K562 (cell line): ENCODE results near the gene P4HB. TPM values are rescaled to one million over a fixed set of nuclear protein-coding genes. Genes with fewer than 3 reads are reported as not detected.
A peak's percentile ranks its signal among the peaks of the same experiment; 100 is the strongest.

Source experiments
- BHLHE40 ChIP-seq: IDR thresholded peaks from 2 replicates; pipeline ENCODE4 v1.6.1; 2011; ENCODE audit warnings: low read length, improper control_type of control experiment
- CBX2 ChIP-seq: fragments of 200-600 bp; sonication (generic); IDR thresholded peaks from one replicate; pipeline ENCODE4 v1.6.1; 2012; ENCODE audit warnings: mild to moderate bottlenecking, low read length, inconsistent platforms; ENCODE audit not compliant: insufficient read depth, poor library complexity, severe bottlenecking
- CTBP1 ChIP-seq: fragments of 450-650 bp; IDR thresholded peaks from 2 replicates; pipeline ENCODE4 v1.6.1; 2016; ENCODE audit warnings: borderline replicate concordance
- E2F6 ChIP-seq, 2 experiments: IDR thresholded peaks; 2 replicates each; pipeline ENCODE4 v1.6.1; 2011; ENCODE audit warnings: borderline replicate concordance in 1 of 2, control low read depth in 1 of 2, low read depth in 1 of 2, low read length in 1 of 2, mild to moderate bottlenecking in 1 of 2, mixed read lengths in 1 of 2, moderate library complexity in 1 of 2; ENCODE audit not compliant: insufficient read depth in 1 of 2, insufficient read length in 1 of 2, poor library complexity in 1 of 2, severe bottlenecking in 1 of 2; ENCODE audit errors: extremely low read depth in 1 of 2
- ETV6 ChIP-seq, 3 experiments: fragments of 150-350 bp in 1 of 3; sonication (generic) in 1 of 3; formaldehyde crosslinking in 1 of 3; IDR thresholded peaks; 2 replicates each; pipeline versions ENCODE4 v1.6.1 to v1.8.0; 2014 to 2022; ENCODE audit warnings: borderline replicate concordance in 2 of 3, low read depth in 2 of 3, antibody characterized with exemption in 1 of 3, low read length in 1 of 3, mild to moderate bottlenecking in 1 of 3, missing genetic modification reagents in 1 of 3
- KLF1 ChIP-seq: fragments of 450-650 bp; IDR thresholded peaks from 2 replicates; pipeline ENCODE4 v1.6.1; 2016; ENCODE audit warnings: missing genetic modification characterization, missing compliant biosample characterization
- MAFG ChIP-seq: fragments of 450-650 bp; conservative IDR thresholded peaks from 2 replicates; pipeline ENCODE4 v1.6.1; 2016; ENCODE audit warnings: missing genetic modification characterization, missing compliant biosample characterization
- MCM3 ChIP-seq: fragments of 450-650 bp; IDR thresholded peaks from 2 replicates; pipeline ENCODE4 v1.6.1; 2016
- MCM7 ChIP-seq, 2 experiments: fragments of 450-650 bp; IDR thresholded peaks; 2 replicates each; pipeline ENCODE4 v1.6.1; 2016 to 2018
- RBM14 ChIP-seq: fragments of 200-400 bp; formaldehyde crosslinking; IDR thresholded peaks from 2 replicates; pipeline ENCODE4 v1.6.1; 2018; ENCODE audit warnings: low read depth, mild to moderate bottlenecking, low read length, moderate library complexity, borderline replicate concordance; ENCODE audit not compliant: insufficient read depth
- SAFB2 ChIP-seq: fragments of 200-400 bp; formaldehyde crosslinking; IDR thresholded peaks from 2 replicates; pipeline ENCODE4 v1.6.1; 2018; ENCODE audit warnings: borderline replicate concordance, low read length, low read depth, moderate library complexity; ENCODE audit not compliant: severe bottlenecking
- SIRT6 ChIP-seq: IDR thresholded peaks from one replicate; pipeline ENCODE4 v1.6.1; 2012; ENCODE audit warnings: low read depth, mild to moderate bottlenecking, control low read depth, inconsistent platforms, low read length, moderate library complexity
- SUPT5H ChIP-seq: fragments of 450-650 bp; IDR thresholded peaks from 2 replicates; pipeline ENCODE4 v1.6.1; 2016
- ZNF589 ChIP-seq: fragments of 200-800 bp; sonication (Bioruptor generic); IDR thresholded peaks from 2 replicates; pipeline ENCODE4 v1.6.1; 2016; ENCODE audit warnings: low read depth, missing genetic modification characterization, missing compliant biosample characterization
- polyA plus RNA-seq, 8 experiments: library from polyadenylated mRNA; depleted of rRNA in 4 of 8; stranded (reverse) in 5 of 8; unstranded in 3 of 8; fragments of >200 nt; fragmentation: Nextera tagmentation in 2 of 8; fragmentation: Illumina TruSeq in 1 of 8; extraction: Ambion mirVana in 2 of 8; extraction: Trizol in 1 of 8; gene quantifications; 2 replicates each; pipeline versions ENCODE4 v1.2.1 to v1.2.3, GENCODE V29; 2011 to 2014; ENCODE audit warnings: inconsistent platforms in 1 of 8, missing spikeins in 1 of 8
- total RNA-seq, 7 experiments: library from RNA; depleted of rRNA in 6 of 7; stranded (reverse); fragments of >200 nt in 6 of 7; fragmentation: Illumina TruSeq in 2 of 7; extraction: Trizol in 2 of 7; gene quantifications; 2 replicates each; pipeline versions ENCODE4 v1.2.1 to v1.2.3, GENCODE V29; 2011 to 2021; ENCODE audit warnings: low replicate concordance in 1 of 7
- TF ChIP-seq, protein P1 (sequence below): fragments of 450-650 bp; formaldehyde crosslinking; IDR thresholded peaks from 2 replicates; pipeline ENCODE4 v1.4.0; 2020; ENCODE audit warnings: mild to moderate bottlenecking
- TF ChIP-seq, protein P2 (sequence below): conservative IDR thresholded peaks from 2 replicates; pipeline ENCODE4 v1.6.1; 2011; ENCODE audit warnings: low read depth, mild to moderate bottlenecking, low read length; ENCODE audit not compliant: control insufficient read depth
- TF ChIP-seq, protein P3 (sequence below): fragments of 200-800 bp; sonication (Bioruptor generic); IDR thresholded peaks from 2 replicates; pipeline ENCODE4 v1.6.1; 2016; ENCODE audit warnings: missing genetic modification characterization, missing compliant biosample characterization

The P4HB gene
- total and polyA plus RNA-seq, 9 of the 15 experiments (the other 6 are each of a cell fraction or from before 2014, with no cell fraction given) = 4.4 to 645 (median 325) TPM

DNA sequence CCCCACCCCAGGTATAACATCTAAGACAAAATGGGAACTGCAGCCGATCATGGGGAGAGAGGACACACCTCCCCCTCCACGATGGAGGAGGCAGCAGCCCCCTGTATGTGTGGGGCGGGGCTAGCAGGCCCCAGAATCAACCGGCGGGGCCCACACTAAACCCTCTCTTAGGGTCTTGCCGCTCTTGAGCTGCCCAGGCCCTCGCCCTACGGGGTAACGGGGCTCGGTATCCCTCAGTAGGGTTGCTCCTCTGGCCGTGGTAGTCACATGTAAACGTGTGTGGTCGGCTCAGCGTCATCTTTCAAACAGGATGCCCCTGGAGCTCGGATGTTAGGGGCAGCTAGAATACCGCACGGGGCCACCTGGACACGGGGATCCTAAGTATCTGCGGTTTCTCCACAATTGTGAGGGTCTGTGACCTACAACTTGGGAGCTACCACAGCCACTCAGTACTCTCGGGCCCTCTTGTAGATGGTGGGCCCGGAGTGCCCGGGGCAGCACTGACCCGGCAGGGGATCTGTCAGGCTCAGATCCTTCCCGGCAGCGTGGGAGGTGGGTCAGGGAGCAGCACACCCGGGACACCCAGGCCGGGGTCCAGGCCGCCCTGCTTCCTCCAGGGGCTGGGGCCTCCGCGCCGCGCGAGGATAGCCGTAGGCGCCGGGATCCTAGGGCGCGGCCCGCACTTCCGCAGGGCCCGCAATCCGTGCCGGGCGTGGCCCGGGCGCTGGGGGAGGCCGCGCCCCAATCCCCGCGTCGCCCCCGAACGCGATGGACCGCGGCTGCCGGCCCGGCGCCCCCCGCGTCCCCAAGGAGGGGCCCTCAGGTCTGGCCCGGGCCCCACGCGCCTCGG lies 10.0 kb upstream of the P4HB start (continued):
- TF ChIP-seq, protein P1, sequence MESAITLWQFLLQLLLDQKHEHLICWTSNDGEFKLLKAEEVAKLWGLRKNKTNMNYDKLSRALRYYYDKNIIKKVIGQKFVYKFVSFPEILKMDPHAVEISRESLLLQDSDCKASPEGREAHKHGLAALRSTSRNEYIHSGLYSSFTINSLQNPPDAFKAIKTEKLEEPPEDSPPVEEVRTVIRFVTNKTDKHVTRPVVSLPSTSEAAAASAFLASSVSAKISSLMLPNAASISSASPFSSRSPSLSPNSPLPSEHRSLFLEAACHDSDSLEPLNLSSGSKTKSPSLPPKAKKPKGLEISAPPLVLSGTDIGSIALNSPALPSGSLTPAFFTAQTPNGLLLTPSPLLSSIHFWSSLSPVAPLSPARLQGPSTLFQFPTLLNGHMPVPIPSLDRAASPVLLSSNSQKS = no peak
- no peak for TF ChIP-seq MCM3
- TF ChIP-seq ETV6 (IDR thresholded peaks at IDR 0.05; ENCODE audit: borderline replicate concordance in 1 of 2, low read depth in 2 of 2, low read length in 1 of 2) = no peak
- TF ChIP-seq ETV6 (CRISPR knock-in tag; IDR thresholded peaks at IDR 0.05; ENCODE audit: borderline replicate concordance) = no peak
- peak; percentile 57; the same call in 1 of the 2 replicates for TF ChIP-seq RBM14
- 0 out of 2 replicates have a peak, but pooled peaks have one; percentile 19 for TF ChIP-seq CTBP1
- TF ChIP-seq, protein P2, sequence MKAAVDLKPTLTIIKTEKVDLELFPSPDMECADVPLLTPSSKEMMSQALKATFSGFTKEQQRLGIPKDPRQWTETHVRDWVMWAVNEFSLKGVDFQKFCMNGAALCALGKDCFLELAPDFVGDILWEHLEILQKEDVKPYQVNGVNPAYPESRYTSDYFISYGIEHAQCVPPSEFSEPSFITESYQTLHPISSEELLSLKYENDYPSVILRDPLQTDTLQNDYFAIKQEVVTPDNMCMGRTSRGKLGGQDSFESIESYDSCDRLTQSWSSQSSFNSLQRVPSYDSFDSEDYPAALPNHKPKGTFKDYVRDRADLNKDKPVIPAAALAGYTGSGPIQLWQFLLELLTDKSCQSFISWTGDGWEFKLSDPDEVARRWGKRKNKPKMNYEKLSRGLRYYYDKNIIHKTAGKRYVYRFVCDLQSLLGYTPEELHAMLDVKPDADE = peak; percentile 51; the same call in 1 of the 2 replicates
- TF ChIP-seq SAFB2 = no peak
- TF ChIP-seq MAFG = no peak
- no peak for TF ChIP-seq MCM7 (IDR thresholded peaks at IDR 0.05)
- TF ChIP-seq, protein P3, sequence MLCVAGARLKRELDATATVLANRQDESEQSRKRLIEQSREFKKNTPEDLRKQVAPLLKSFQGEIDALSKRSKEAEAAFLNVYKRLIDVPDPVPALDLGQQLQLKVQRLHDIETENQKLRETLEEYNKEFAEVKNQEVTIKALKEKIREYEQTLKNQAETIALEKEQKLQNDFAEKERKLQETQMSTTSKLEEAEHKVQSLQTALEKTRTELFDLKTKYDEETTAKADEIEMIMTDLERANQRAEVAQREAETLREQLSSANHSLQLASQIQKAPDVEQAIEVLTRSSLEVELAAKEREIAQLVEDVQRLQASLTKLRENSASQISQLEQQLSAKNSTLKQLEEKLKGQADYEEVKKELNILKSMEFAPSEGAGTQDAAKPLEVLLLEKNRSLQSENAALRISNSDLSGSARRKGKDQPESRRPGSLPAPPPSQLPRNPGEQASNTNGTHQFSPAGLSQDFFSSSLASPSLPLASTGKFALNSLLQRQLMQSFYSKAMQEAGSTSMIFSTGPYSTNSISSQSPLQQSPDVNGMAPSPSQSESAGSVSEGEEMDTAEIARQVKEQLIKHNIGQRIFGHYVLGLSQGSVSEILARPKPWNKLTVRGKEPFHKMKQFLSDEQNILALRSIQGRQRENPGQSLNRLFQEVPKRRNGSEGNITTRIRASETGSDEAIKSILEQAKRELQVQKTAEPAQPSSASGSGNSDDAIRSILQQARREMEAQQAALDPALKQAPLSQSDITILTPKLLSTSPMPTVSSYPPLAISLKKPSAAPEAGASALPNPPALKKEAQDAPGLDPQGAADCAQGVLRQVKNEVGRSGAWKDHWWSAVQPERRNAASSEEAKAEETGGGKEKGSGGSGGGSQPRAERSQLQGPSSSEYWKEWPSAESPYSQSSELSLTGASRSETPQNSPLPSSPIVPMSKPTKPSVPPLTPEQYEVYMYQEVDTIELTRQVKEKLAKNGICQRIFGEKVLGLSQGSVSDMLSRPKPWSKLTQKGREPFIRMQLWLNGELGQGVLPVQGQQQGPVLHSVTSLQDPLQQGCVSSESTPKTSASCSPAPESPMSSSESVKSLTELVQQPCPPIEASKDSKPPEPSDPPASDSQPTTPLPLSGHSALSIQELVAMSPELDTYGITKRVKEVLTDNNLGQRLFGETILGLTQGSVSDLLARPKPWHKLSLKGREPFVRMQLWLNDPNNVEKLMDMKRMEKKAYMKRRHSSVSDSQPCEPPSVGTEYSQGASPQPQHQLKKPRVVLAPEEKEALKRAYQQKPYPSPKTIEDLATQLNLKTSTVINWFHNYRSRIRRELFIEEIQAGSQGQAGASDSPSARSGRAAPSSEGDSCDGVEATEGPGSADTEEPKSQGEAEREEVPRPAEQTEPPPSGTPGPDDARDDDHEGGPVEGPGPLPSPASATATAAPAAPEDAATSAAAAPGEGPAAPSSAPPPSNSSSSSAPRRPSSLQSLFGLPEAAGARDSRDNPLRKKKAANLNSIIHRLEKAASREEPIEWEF (CRISPR knock-in tag) = no peak
- no peak for TF ChIP-seq BHLHE40
- 0 out of 2 replicates have a peak, but pooled peaks have one; percentile 35 for TF ChIP-seq SUPT5H
- peak in 1 of 2 experiments; percentile 20 for TF ChIP-seq E2F6 (IDR thresholded peaks at IDR 0.05; ENCODE audit: borderline replicate concordance in 1 of 2, extremely low read depth in 1 of 2, insufficient read depth in 1 of 2, insufficient read length in 1 of 2, low read depth in 1 of 2, low read length in 1 of 2, poor library complexity in 1 of 2, severe bottlenecking in 1 of 2)
- TF ChIP-seq CBX2 = no peak
- TF ChIP-seq SIRT6 = no peak
- peak; percentile 62; the same call in 1 of the 2 replicates for TF ChIP-seq KLF1 (tag)
- no peak for TF ChIP-seq ZNF589
